SU-DHL-6 (cell line): ENCODE data around the gene SH3RF2.

Experiments used
- H2AFZ ChIP-seq: fragments of 200-600 bp; sonication (generic); 2 replicates; pipeline ENCODE4 v1.6.1; 2014; ENCODE audit warnings: low read depth, mild to moderate bottlenecking, moderate library complexity, mixed read lengths, antibody characterized with exemption, low read length; ENCODE audit not compliant: severe bottlenecking
- H3F3A ChIP-seq: fragments of 200-600 bp; shearing (Covaris generic); 2 replicates; pipeline ENCODE4 v1.6.0; 2016; ENCODE audit warnings: antibody characterized with exemption, mild to moderate bottlenecking; ENCODE audit not compliant: insufficient read depth
- H3K27ac ChIP-seq: fragments of 200-600 bp; sonication (generic); 2 replicates; pipeline ENCODE4 v1.5.1; 2016; ENCODE audit warnings: low read depth, mild to moderate bottlenecking, low read length, moderate library complexity, mixed read lengths
- H3K27me3 ChIP-seq: fragments of 200-600 bp; sonication (generic), shearing (Covaris generic); 2 replicates; pipeline ENCODE4 v1.6.0; 2014; ENCODE audit warnings: mild to moderate bottlenecking, low read length
- H3K36me3 ChIP-seq: fragments of 200-600 bp; sonication (generic); 2 replicates; pipeline ENCODE4 v1.6.1; 2014; ENCODE audit warnings: mild to moderate bottlenecking, low read length, mixed read lengths
- H3K4me2 ChIP-seq: fragments of 300-600, 200-600 bp; shearing (Covaris generic), sonication (generic); 2 replicates; pipeline ENCODE4 v1.6.0; 2014; ENCODE audit warnings: low read length, low read depth, mild to moderate bottlenecking; ENCODE audit not compliant: poor library complexity, severe bottlenecking
- H3K4me3 ChIP-seq: fragments of 200-600 bp; sonication (generic); 2 replicates; pipeline ENCODE4 v1.5.1; 2014; ENCODE audit warnings: antibody characterized with exemption, low read length, mild to moderate bottlenecking, mixed read lengths; ENCODE audit not compliant: insufficient read depth, poor library complexity, severe bottlenecking
- H3K79me2 ChIP-seq: fragments of 200-600 bp; sonication (generic); 2 replicates; pipeline ENCODE4 v1.6.1; 2014; ENCODE audit warnings: mild to moderate bottlenecking, low read length, moderate library complexity; ENCODE audit not compliant: insufficient read depth
- H3K9ac ChIP-seq: fragments of 200-600 bp; sonication (generic); 2 replicates; pipeline ENCODE4 v1.7.0; 2014; ENCODE audit warnings: mild to moderate bottlenecking, low read length
- H3K9me2 ChIP-seq: fragments of 200-600 bp; sonication (generic); replicated peaks from 2 replicates; pipeline ENCODE4 v1.6.1; 2014; ENCODE audit warnings: low read length; ENCODE audit not compliant: insufficient read depth
- H3K9me3 ChIP-seq: fragments of 200-600 bp; sonication (generic); 2 replicates; pipeline ENCODE4 v1.6.1; 2014; ENCODE audit warnings: low read length, mixed read lengths; ENCODE audit not compliant: insufficient read depth
- H4K20me1 ChIP-seq: fragments of 200-600 bp; sonication (generic); 2 replicates; pipeline ENCODE4 v1.6.1; 2014; ENCODE audit warnings: low read depth, mild to moderate bottlenecking, antibody characterized with exemption, low read length, moderate library complexity, mixed read lengths
- CTCF ChIP-seq: fragments of 200-600 bp; sonication (generic); IDR thresholded peaks from one replicate; pipeline ENCODE4 v1.5.1; 2017; ENCODE audit warnings: antibody characterized with exemption, mild to moderate bottlenecking, low read length, moderate library complexity; ENCODE audit not compliant: insufficient read depth, poor library complexity, severe bottlenecking
- EZH2phosphoT487 ChIP-seq: fragments of 200-600 bp; sonication (generic), shearing (Covaris generic); conservative IDR thresholded peaks from 2 replicates; pipeline ENCODE4 v1.6.1; 2018; ENCODE audit warnings: mild to moderate bottlenecking, antibody characterized with exemption, low read length, moderate library complexity, mixed read lengths

Gene SH3RF2

DNA sequence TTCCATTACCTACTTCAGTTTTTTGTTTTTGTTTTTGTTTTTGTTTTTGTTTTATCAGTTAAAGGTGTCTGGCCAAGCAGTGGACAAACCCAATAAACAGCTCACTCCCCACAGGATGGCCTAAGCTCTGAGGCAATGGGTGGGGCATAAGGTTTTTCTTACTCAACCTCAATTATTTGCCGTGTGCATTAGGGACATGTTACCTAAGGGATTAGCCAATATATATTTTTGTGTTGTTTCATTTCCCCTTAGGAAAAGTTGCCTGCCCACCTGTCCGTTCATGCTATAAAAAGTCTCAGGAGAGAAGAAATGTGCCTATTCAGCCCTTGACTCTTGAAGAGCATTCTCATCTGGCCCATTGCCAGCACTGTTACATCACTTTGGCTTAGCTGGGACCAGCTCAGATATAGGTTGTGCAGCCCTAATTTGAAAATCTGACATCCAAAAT, 7.3 kb downstream of the SH3RF2 start:
- Histone ChIP-seq H3K4me3 (no peak overlapping the region), H3K36me3 (no peaks in the 10 kb centered on the region), H3K27ac (no peak overlapping the region), H3K9me2 (no peaks in the 10 kb centered on the region), H4K20me1 (no peaks in the 10 kb centered on the region), H3K27me3 (no peaks in the 10 kb centered on the region), H3K4me2 (no peak overlapping the region), H2AFZ (no peak overlapping the region), H3F3A (no peaks in the 10 kb centered on the region), H3K9me3 (no peaks in the 10 kb centered on the region), H3K9ac (no peak overlapping the region), H3K79me2 (no peaks in the 10 kb centered on the region)
- TF ChIP-seq EZH2phosphoT487, result no peak
- no peak for TF ChIP-seq CTCF

DNA sequence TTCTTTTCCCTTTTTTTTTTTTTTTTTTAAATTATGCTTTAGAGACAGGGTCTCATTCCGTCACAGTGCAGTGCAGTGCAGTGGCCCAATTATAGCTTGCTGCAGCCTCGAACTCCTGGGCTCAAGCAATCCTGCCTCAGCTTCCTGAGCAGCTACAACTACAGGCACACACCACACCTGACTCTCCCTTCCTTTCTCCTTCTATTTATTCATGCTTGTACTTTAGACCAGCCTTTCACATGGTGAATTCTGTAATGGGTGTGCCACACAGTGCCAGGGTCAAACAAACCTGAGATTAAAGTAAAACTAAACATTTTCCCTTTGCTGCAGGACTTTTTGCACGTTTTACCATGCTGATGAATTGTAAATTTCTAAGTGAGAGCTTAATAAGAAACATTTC, 8.0 kb downstream of the SH3RF2 start:
- Histone ChIP-seq H3K4me2 (no peak overlapping the region), H3K27ac (no peak overlapping the region)

GRCh38 chr5:145945620-145946111, 9.3 kb downstream of the SH3RF2 start:
- no peaks in the 10 kb centered on the region for H3F3A ChIP-seq
- no peaks in the 10 kb centered on the region for H3K79me2 ChIP-seq
- no peaks in the 10 kb centered on the region for H4K20me1 ChIP-seq
- H3K36me3 ChIP-seq, result no peaks in the 10 kb centered on the region
- H3K27me3 ChIP-seq, result no peaks in the 10 kb centered on the region
- H3K4me2 ChIP-seq, result no peak overlapping the region
- no peak overlapping the region for H2AFZ ChIP-seq
- no peak overlapping the region for H3K4me3 ChIP-seq
- TF ChIP-seq EZH2phosphoT487 (no peak), CTCF (no peak)
- H3K9ac ChIP-seq, result no peak overlapping the region
- no peaks in the 10 kb centered on the region for H3K9me3 ChIP-seq
- H3K27ac ChIP-seq, result no peak overlapping the region
- no peaks in the 10 kb centered on the region for H3K9me2 ChIP-seq

More for the DNA sequence above, 8.0 kb downstream of the SH3RF2 start:
- no peak overlapping the region for H2AFZ ChIP-seq
- H4K20me1 ChIP-seq, result no peaks in the 10 kb centered on the region
- no peaks in the 10 kb centered on the region for H3K79me2 ChIP-seq
- no peaks in the 10 kb centered on the region for H3K36me3 ChIP-seq
- no peak for TF ChIP-seq CTCF
- TF ChIP-seq EZH2phosphoT487, result no peak
- H3K9me3 ChIP-seq, result no peaks in the 10 kb centered on the region
- H3K27me3 ChIP-seq, result no peaks in the 10 kb centered on the region
- no peak overlapping the region for H3K4me3 ChIP-seq
- no peak overlapping the region for H3K9ac ChIP-seq
- no peaks in the 10 kb centered on the region for H3F3A ChIP-seq
- H3K9me2 ChIP-seq, result no peaks in the 10 kb centered on the region
